HG02973 (cell line): ENCODE results near the gene OR1F1.

Experiments used
- ATAC-seq: cut with Tn5 transposase; IDR thresholded peaks from one replicate; pipeline ENCODE4 v1.9.1; 2021; ENCODE audit warnings: moderate library complexity; ENCODE audit not compliant: unreplicated experiment

The OR1F1 gene

DNA sequence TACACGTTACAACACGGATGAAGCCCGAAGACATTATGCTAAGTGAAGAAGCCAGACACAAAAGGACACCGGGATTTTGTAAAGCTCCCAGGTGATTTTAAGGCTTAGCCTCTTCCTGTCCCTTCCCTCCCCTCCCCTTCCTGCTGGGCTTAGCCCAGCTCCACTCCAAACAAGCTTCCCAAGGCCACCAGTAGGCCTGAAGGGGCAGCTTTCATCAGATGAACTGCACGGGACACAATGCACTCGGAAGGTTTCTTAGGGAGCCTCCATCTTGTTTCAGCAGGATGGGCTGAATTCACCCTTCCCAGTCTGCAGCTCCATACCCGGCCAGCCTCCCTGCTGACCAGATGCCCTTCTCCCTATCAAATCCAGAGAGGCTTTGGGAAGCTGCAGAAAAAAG, 58.0 kb downstream of the OR1F1 start:
- ATAC-seq = no peak

DNA sequence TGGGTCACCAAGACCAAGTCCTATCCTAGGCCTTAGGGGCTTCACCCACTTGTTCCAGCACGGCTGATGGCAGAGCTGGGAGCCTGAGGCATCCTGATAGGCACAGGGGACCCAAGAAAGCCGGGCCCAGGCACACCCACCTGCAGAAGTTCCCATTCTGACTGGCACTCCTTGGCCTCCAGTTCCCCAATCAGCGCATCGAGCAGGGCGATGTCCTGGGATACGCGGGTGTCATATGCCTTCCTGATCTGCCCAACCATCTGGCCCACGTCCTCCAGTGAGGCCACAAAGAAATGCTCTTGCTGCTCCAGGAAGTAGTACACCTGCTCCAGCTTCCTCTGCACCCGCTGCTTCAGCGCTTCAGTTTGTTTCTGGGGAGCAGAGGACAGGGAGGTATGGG, 58.9 kb downstream of the OR1F1 start:
- ATAC-seq = no peak

DNA sequence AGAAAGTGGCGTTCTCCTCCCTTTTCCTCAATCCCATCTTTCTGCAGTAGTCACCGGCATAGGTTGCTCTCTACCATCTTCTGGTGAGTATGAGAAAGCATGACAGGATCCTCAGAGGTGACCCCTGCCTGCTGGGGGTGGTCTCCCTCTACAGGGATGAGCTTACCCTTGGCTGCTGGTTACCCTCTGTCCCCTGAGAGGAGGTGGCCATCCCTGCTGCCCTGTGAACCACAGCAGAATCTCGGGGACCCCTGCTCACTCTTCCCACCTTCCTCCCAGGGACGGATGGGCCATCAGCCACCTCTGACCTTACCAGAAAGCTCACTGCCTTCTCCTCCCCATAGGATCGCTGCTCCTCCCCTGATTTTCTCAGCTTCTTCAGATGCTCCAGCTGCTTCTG, 60.6 kb downstream of the OR1F1 start:
- no peak for ATAC-seq

DNA sequence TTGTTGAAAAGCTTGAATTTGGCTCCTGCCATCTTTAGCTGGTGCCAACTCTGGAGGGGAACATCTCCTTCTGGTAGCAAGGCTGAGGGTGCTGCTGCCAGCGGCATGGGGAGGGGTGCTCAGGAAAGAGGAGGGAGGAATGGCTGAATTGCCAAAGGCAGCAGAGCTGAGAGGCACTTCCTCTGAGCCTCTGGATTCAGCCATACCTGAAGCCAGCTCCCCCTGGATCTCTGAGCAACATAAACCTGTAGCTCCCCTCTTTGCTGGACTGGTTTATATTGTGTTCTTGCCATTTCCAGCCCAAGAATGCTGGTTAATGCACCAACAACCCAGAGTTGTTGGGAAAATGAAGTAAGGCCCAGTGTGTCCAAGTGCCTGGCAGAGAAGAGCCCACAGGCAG, 61.0 kb downstream of the OR1F1 start:
- no peak for ATAC-seq

DNA sequence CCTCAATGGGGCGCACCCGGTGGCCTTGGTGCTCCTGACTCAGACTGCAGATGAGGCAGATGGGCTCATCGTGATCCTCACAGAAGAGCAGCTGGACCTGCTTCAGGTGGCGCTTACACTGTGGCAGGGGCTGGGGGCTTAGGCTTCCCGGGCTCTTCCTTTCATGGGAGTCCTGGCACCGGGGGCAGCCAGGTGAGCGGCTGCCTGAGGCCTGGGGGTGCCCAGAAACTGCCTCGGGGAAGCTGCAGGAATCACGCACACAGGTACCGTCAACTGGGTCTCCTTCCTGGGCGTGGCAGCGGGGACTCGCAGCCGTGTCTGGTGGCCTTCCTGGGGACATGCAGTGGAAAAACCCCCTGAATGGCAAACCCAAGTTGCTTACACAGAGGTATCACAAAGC, 61.4 kb downstream of the OR1F1 start:
- ATAC-seq = no peak

DNA sequence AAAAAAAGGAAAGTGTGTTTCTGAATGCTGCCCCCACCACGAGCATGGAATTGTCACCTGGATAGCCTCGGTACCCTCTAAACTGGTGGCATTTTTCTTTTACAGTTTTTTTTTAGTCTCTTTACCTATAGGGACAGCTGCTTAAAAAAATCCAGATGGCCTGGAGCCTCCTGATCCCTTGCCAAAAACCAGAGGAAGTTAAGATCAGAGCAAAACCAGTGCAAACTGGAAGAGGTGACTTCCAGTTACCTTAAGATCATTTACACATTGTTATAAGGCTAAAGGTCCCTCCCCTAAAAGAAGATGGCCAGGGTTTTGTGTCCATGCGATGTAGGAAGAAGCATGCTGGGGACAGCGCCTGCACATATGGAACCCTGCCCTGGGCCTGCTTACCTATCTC, 65.0 kb downstream of the OR1F1 start:
- no peak for ATAC-seq

DNA sequence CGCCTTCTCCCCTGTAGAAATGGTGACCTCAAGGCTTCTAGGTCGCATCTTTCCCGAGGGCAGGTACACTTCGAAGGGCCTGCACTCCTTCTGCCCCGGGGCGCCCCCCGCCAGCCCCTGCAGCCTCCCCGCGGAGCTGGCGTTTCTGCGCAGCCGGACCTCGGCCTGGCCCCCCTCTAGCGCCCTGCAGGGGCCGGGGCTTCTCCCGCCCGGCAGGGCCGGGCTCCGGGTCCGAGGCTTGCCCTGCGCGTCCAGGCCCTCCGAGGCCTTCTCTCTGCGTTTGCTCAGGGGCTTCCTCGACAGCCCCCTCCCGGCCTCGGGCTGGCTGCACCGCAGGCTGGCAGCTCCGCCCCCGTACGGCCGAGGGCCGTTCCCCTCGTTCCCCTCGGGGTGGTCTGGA, 66.3 kb downstream of the OR1F1 start:
- no peak for ATAC-seq
